HEK293 (cell line): ENCODE measurements around the gene SLC4A1.

Source experiments
- CTCF ChIA-PET: fragments of 350-600 bp; formaldehyde crosslinking; extraction: SDS; loops from one replicate; lab custom pipeline; 2021; ENCODE audit warnings: antibody characterized with exemption; lab: Yijun Ruan, JAX
- POLR2A ChIA-PET: fragments of 300-600 bp; formaldehyde crosslinking; extraction: SDS; loops from one replicate; lab custom pipeline; 2020; ENCODE audit warnings: antibody characterized with exemption, inconsistent platforms; lab: Yijun Ruan, JAX
- H3K27ac ChIP-seq: fragments of 200-500 bp; sonication (Bioruptor generic); 2 replicates; pipeline ENCODE4 v1.5.1; 2014; ENCODE audit warnings: low read depth, low read length, control low read depth, inconsistent platforms; ENCODE audit errors: extremely low read depth
- H3K36me3 ChIP-seq, 2 experiments: fragments of 200-500 bp in 1 of 2; sonication (Bioruptor generic) in 1 of 2; 1 replicate in 1 of 2; 2 replicates in 1 of 2; pipeline ENCODE4 v1.5.1; 2014 to 2017; ENCODE audit warnings: inconsistent platforms in 2 of 2, low read length in 2 of 2; ENCODE audit not compliant: control insufficient read depth in 2 of 2, insufficient read depth in 1 of 2
- H3K4me1 ChIP-seq: fragments of 200-500 bp; sonication (Bioruptor generic); 2 replicates; pipeline ENCODE4 v1.5.1; 2014; ENCODE audit warnings: mild to moderate bottlenecking, low read length, inconsistent platforms; ENCODE audit not compliant: control insufficient read depth, insufficient read depth
- H3K4me3 ChIP-seq: 2 replicates; pipeline ENCODE4 v1.5.1; 2011; ENCODE audit warnings: low read depth, mild to moderate bottlenecking, control low read depth, low read length, moderate library complexity
- H3K9me3 ChIP-seq: fragments of 200-500 bp; sonication (Bioruptor generic); 2 replicates; pipeline ENCODE4 v1.5.1; 2014; ENCODE audit warnings: low read depth, low read length, inconsistent platforms; ENCODE audit not compliant: control insufficient read depth, insufficient read depth
- BCL11A ChIP-seq: fragments of 450-650 bp; formaldehyde crosslinking; IDR thresholded peaks from 2 replicates; pipeline ENCODE4 v1.5.1; 2016; ENCODE audit warnings: low read depth, missing biosample characterization, missing genetic modification characterization
- ELK4 ChIP-seq: IDR thresholded peaks from 2 replicates; pipeline ENCODE4 v1.6.1; 2011; ENCODE audit warnings: mild to moderate bottlenecking, low read depth, low read length, borderline replicate concordance
- FEZF1 ChIP-seq: fragments of 450-650 bp; formaldehyde crosslinking; IDR thresholded peaks from 2 replicates; pipeline ENCODE4 v1.5.1; 2016; ENCODE audit warnings: missing biosample characterization, missing genetic modification characterization
- GFI1B ChIP-seq: fragments of 450-650 bp; formaldehyde crosslinking; IDR thresholded peaks from 2 replicates; pipeline ENCODE4 v1.5.1; 2016; ENCODE audit warnings: missing biosample characterization, missing genetic modification characterization
- GLIS1 ChIP-seq: fragments of 450-650 bp; formaldehyde crosslinking; IDR thresholded peaks from 2 replicates; pipeline ENCODE4 v1.5.1; 2016; ENCODE audit warnings: missing biosample characterization, missing genetic modification characterization
- KLF7 ChIP-seq: fragments of 450-650 bp; formaldehyde crosslinking; IDR thresholded peaks from 2 replicates; pipeline ENCODE4 v1.5.1; 2016; ENCODE audit warnings: missing biosample characterization, missing genetic modification characterization, borderline replicate concordance
- KLF9 ChIP-seq: fragments of 450-650 bp; formaldehyde crosslinking; IDR thresholded peaks from 2 replicates; pipeline ENCODE4 v1.5.1; 2016; ENCODE audit warnings: missing biosample characterization, missing genetic modification characterization, low read depth
- RBAK ChIP-seq: fragments of 450-650 bp; formaldehyde crosslinking; IDR thresholded peaks from 2 replicates; pipeline ENCODE4 v1.5.1; 2016; ENCODE audit warnings: missing biosample characterization, missing genetic modification characterization
- WT1 ChIP-seq: fragments of 450-650 bp; formaldehyde crosslinking; IDR thresholded peaks from 2 replicates; pipeline ENCODE4 v1.5.1; 2016; ENCODE audit warnings: missing biosample characterization, missing genetic modification characterization
- ZFP37 ChIP-seq: fragments of 450-650 bp; formaldehyde crosslinking; IDR thresholded peaks from 2 replicates; pipeline ENCODE4 v1.5.1; 2016; ENCODE audit warnings: missing biosample characterization, missing genetic modification characterization
- ZNF169 ChIP-seq: fragments of 450-650 bp; formaldehyde crosslinking; IDR thresholded peaks from 2 replicates; pipeline ENCODE4 v1.5.1; 2016; ENCODE audit warnings: missing biosample characterization, missing genetic modification characterization
- ZNF174 ChIP-seq: fragments of 450-650 bp; formaldehyde crosslinking; IDR thresholded peaks from 2 replicates; pipeline ENCODE4 v1.5.0; 2017; ENCODE audit warnings: missing biosample characterization, mild to moderate bottlenecking, missing genetic modification characterization
- ZNF302 ChIP-seq: fragments of 450-650 bp; formaldehyde crosslinking; IDR thresholded peaks from 2 replicates; pipeline ENCODE4 v1.5.1; 2016; ENCODE audit warnings: missing biosample characterization, missing genetic modification characterization, low read depth
- ZNF394 ChIP-seq: fragments of 450-650 bp; formaldehyde crosslinking; IDR thresholded peaks from 2 replicates; pipeline ENCODE4 v1.5.1; 2016; ENCODE audit warnings: missing biosample characterization, missing genetic modification characterization, mild to moderate bottlenecking, moderate library complexity, borderline replicate concordance
- ZNF398 ChIP-seq: fragments of 450-650 bp; formaldehyde crosslinking; IDR thresholded peaks from 2 replicates; pipeline ENCODE4 v1.5.1; 2017; ENCODE audit warnings: missing biosample characterization, missing genetic modification characterization
- ZNF473 ChIP-seq: fragments of 450-650 bp; formaldehyde crosslinking; IDR thresholded peaks from 2 replicates; pipeline ENCODE4 v1.5.1; 2017; ENCODE audit warnings: missing biosample characterization, missing genetic modification characterization
- ZNF530 ChIP-seq: fragments of 450-650 bp; formaldehyde crosslinking; IDR thresholded peaks from 2 replicates; pipeline ENCODE4 v1.5.1; 2016; ENCODE audit warnings: low read depth, missing biosample characterization, missing genetic modification characterization
- ZNF571 ChIP-seq: fragments of 450-650 bp; formaldehyde crosslinking; IDR thresholded peaks from 2 replicates; pipeline ENCODE4 v1.5.0; 2017; ENCODE audit warnings: missing biosample characterization, missing genetic modification characterization
- ZNF600 ChIP-seq: fragments of 450-650 bp; formaldehyde crosslinking; IDR thresholded peaks from 2 replicates; pipeline ENCODE4 v1.5.1; 2016; ENCODE audit warnings: missing biosample characterization, missing genetic modification characterization
- ZNF621 ChIP-seq: fragments of 450-650 bp; formaldehyde crosslinking; IDR thresholded peaks from 2 replicates; pipeline ENCODE4 v1.5.1; 2017; ENCODE audit warnings: missing biosample characterization, missing genetic modification characterization
- ZNF626 ChIP-seq: fragments of 450-650 bp; sonication (Bioruptor Pico); formaldehyde crosslinking; IDR thresholded peaks from 2 replicates; pipeline ENCODE4 v1.5.1; 2018; ENCODE audit warnings: missing biosample characterization, missing genetic modification characterization, inconsistent platforms
- ZNF629 ChIP-seq: fragments of 450-650 bp; formaldehyde crosslinking; IDR thresholded peaks from 2 replicates; pipeline ENCODE4 v1.5.1; 2017; ENCODE audit warnings: missing biosample characterization, missing genetic modification characterization
- ZNF654 ChIP-seq: fragments of 450-650 bp; formaldehyde crosslinking; IDR thresholded peaks from 2 replicates; pipeline ENCODE4 v1.5.1; 2016; ENCODE audit warnings: low read depth, missing biosample characterization, missing genetic modification characterization
- ZNF747 ChIP-seq: fragments of 450-650 bp; formaldehyde crosslinking; IDR thresholded peaks from 2 replicates; pipeline ENCODE4 v1.5.1; 2016; ENCODE audit warnings: missing biosample characterization, missing genetic modification characterization
- ZNF792 ChIP-seq: fragments of 450-650 bp; formaldehyde crosslinking; IDR thresholded peaks from 2 replicates; pipeline ENCODE4 v1.5.1; 2016; ENCODE audit warnings: missing biosample characterization, missing genetic modification characterization
- TF ChIP-seq, protein P1 (sequence below): fragments of 450-650 bp; formaldehyde crosslinking; IDR thresholded peaks from 2 replicates; pipeline ENCODE4 v1.5.1; 2016; ENCODE audit warnings: missing biosample characterization, missing genetic modification characterization
- TF ChIP-seq, protein P2 (sequence below): fragments of 450-650 bp; formaldehyde crosslinking; IDR thresholded peaks from 2 replicates; pipeline ENCODE4 v1.5.1; 2016; ENCODE audit warnings: missing biosample characterization, missing genetic modification characterization
- TF ChIP-seq, protein P3 (sequence below): fragments of 450-650 bp; formaldehyde crosslinking; IDR thresholded peaks from 2 replicates; pipeline ENCODE4 v1.5.1; 2017; ENCODE audit warnings: missing biosample characterization, missing genetic modification characterization
- TF ChIP-seq, protein P4 (sequence below): fragments of 450-650 bp; formaldehyde crosslinking; IDR thresholded peaks from 2 replicates; pipeline ENCODE4 v1.5.1; 2017; ENCODE audit warnings: missing biosample characterization, missing genetic modification characterization

The SLC4A1 gene

GRCh38 chr17:44235583-44235936 is 32.4 kb downstream of the SLC4A1 start (continued):
- peak; percentile 68; the same call in 1 of the 2 replicates for TF ChIP-seq GFI1B (tag by site-specific recombination)

GRCh38 chr17:44233582-44233981 is 34.4 kb downstream of the SLC4A1 start:
- Histone ChIP-seq H3K9me3 (no peaks in the 10 kb centered on the region), H3K4me3 (no peak overlapping the region), H3K4me1 (peaks cover 10% of the 10 kb centered on the region), H3K27ac (no peak overlapping the region), H3K36me3 (no peaks in the 10 kb centered on the region)
- ChIA-PET CTCF (no interaction called here), POLR2A (no interaction called here)
- TF ChIP-seq, protein P1, sequence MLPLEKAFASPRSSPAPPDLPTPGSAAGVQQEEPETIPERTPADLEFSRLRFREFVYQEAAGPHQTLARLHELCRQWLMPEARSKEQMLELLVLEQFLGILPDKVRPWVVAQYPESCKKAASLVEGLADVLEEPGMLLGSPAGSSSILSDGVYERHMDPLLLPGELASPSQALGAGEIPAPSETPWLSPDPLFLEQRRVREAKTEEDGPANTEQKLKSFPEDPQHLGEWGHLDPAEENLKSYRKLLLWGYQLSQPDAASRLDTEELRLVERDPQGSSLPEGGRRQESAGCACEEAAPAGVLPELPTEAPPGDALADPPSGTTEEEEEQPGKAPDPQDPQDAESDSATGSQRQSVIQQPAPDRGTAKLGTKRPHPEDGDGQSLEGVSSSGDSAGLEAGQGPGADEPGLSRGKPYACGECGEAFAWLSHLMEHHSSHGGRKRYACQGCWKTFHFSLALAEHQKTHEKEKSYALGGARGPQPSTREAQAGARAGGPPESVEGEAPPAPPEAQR (tag by site-specific recombination) = no peak
- TF ChIP-seq ZNF621 (tag by site-specific recombination) = no peak
- TF ChIP-seq, protein P2, sequence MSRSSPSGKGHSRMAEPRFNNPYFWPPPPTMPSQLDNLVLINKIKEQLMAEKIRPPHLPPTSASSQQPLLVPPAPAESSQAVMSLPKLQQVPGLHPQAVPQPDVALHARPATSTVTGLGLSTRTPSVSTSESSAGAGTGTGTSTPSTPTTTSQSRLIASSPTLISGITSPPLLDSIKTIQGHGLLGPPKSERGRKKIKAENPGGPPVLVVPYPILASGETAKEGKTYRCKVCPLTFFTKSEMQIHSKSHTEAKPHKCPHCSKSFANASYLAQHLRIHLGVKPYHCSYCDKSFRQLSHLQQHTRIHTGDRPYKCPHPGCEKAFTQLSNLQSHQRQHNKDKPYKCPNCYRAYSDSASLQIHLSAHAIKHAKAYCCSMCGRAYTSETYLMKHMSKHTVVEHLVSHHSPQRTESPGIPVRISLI (tag by site-specific recombination) = no peak
- TF ChIP-seq ZNF626 (tag by site-specific recombination) = no peak
- TF ChIP-seq, protein P3, sequence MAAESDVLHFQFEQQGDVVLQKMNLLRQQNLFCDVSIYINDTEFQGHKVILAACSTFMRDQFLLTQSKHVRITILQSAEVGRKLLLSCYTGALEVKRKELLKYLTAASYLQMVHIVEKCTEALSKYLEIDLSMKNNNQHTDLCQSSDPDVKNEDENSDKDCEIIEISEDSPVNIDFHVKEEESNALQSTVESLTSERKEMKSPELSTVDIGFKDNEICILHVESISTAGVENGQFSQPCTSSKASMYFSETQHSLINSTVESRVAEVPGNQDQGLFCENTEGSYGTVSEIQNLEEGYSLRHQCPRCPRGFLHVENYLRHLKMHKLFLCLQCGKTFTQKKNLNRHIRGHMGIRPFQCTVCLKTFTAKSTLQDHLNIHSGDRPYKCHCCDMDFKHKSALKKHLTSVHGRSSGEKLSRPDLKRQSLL = 0 out of 2 replicates have a peak, but pooled peaks have one; percentile 35
- no peak for TF ChIP-seq ZNF174 (tag by site-specific recombination)
- TF ChIP-seq KLF7 (tag by site-specific recombination) = no peak
- no peak for TF ChIP-seq ZNF473 (tag by site-specific recombination)
- no peak for TF ChIP-seq ZNF394 (tag by site-specific recombination)
- no peak for TF ChIP-seq ZNF398 (tag by site-specific recombination)
- TF ChIP-seq KLF9 = no peak
- no peak for TF ChIP-seq ZNF792
- no peak for TF ChIP-seq ZNF571 (tag by site-specific recombination)
- no peak for TF ChIP-seq ZNF302 (tag by site-specific recombination)
- no peak for TF ChIP-seq ZNF747 (tag by site-specific recombination)
- no peak for TF ChIP-seq ZNF530
- no peak for TF ChIP-seq BCL11A (tag by site-specific recombination)
- TF ChIP-seq, protein P4, sequence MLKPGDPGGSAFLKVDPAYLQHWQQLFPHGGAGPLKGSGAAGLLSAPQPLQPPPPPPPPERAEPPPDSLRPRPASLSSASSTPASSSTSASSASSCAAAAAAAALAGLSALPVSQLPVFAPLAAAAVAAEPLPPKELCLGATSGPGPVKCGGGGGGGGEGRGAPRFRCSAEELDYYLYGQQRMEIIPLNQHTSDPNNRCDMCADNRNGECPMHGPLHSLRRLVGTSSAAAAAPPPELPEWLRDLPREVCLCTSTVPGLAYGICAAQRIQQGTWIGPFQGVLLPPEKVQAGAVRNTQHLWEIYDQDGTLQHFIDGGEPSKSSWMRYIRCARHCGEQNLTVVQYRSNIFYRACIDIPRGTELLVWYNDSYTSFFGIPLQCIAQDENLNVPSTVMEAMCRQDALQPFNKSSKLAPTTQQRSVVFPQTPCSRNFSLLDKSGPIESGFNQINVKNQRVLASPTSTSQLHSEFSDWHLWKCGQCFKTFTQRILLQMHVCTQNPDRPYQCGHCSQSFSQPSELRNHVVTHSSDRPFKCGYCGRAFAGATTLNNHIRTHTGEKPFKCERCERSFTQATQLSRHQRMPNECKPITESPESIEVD = 0 out of 2 replicates have a peak, but pooled peaks have one; percentile 9
- no peak for TF ChIP-seq FEZF1 (tag by site-specific recombination)
- no peak for TF ChIP-seq ELK4
- no peak for TF ChIP-seq ZNF654
- no peak for TF ChIP-seq ZNF169
- TF ChIP-seq WT1 = no peak
- no peak for TF ChIP-seq RBAK (tag by site-specific recombination)
- TF ChIP-seq ZNF600 (tag by site-specific recombination) = no peak
- TF ChIP-seq ZFP37 (tag by site-specific recombination) = no peak
- no peak for TF ChIP-seq ZNF629 (tag by site-specific recombination)
- TF ChIP-seq GLIS1 (tag by site-specific recombination) = peak; percentile 63
